ENCODE data around the gene C19orf33.

- TF ChIP-seq POLR2A (IDR thresholded peaks at IDR 0.05; ENCODE audit: low read length) (no peak), GATA1 (IDR thresholded peaks at IDR 0.05; ENCODE audit: low read depth, low read length) (no peak)
Observed at GRCh38 chr19:38318660-38319059, 14.6 kb downstream of the C19orf33 start.
